DOHH2 (cell line): Measurements from ENCODE around the gene PDE6C.

ENCODE experiments used
- H3F3A ChIP-seq: fragments of 200-600 bp; sonication (generic), shearing (Covaris generic); 2 replicates; pipeline ENCODE4 v1.6.0; 2016; ENCODE audit warnings: antibody characterized with exemption, mild to moderate bottlenecking; ENCODE audit not compliant: control insufficient read depth, insufficient read depth
- H3K27ac ChIP-seq: fragments of 200-600 bp; sonication (generic); 2 replicates; pipeline ENCODE4 v1.5.1; 2014; ENCODE audit warnings: low read depth, mild to moderate bottlenecking, low read length, moderate library complexity
- H3K27me3 ChIP-seq: fragments of 200-600 bp; sonication (generic); 2 replicates; pipeline ENCODE4 v1.6.1; 2014; ENCODE audit warnings: mild to moderate bottlenecking, low read length, mixed read lengths; ENCODE audit not compliant: control insufficient read depth
- H3K36me3 ChIP-seq: fragments of 200-600 bp; sonication (generic); 2 replicates; pipeline ENCODE4 v1.6.1; 2014; ENCODE audit warnings: mild to moderate bottlenecking, low read length, moderate library complexity, mixed read lengths; ENCODE audit not compliant: control insufficient read depth
- H3K4me1 ChIP-seq: fragments of 200-600 bp; sonication (generic); 2 replicates; pipeline ENCODE4 v1.6.1; 2014; ENCODE audit warnings: mild to moderate bottlenecking, low read length, mixed read lengths; ENCODE audit not compliant: control insufficient read depth
- H3K4me2 ChIP-seq: fragments of 200-600 bp; sonication (generic); 2 replicates; pipeline ENCODE4 v1.6.0; 2014; ENCODE audit warnings: mild to moderate bottlenecking, low read length, moderate library complexity
- H3K4me3 ChIP-seq: fragments of 200-600 bp; sonication (generic); 2 replicates; pipeline ENCODE4 v1.5.1; 2014; ENCODE audit warnings: mild to moderate bottlenecking, low read length, mixed read lengths
- H3K79me2 ChIP-seq: fragments of 200-600 bp; sonication (generic); 2 replicates; pipeline ENCODE4 v1.6.1; 2014; ENCODE audit warnings: mild to moderate bottlenecking, low read length, mixed read lengths; ENCODE audit not compliant: control insufficient read depth
- H3K9me2 ChIP-seq: fragments of 200-600 bp; sonication (generic); replicated peaks from 2 replicates; pipeline ENCODE4 v1.6.1; 2014; ENCODE audit warnings: mild to moderate bottlenecking, low read length, mixed read lengths; ENCODE audit not compliant: control insufficient read depth
- H3K9me3 ChIP-seq: fragments of 200-600 bp; sonication (generic); 2 replicates; pipeline ENCODE4 v1.6.1; 2014; ENCODE audit warnings: antibody characterized with exemption, low read length, mixed read lengths; ENCODE audit not compliant: control insufficient read depth, insufficient read depth
- H4K20me1 ChIP-seq: fragments of 200-600 bp; sonication (generic); 2 replicates; pipeline ENCODE4 v1.6.0; 2014; ENCODE audit warnings: low read depth, mild to moderate bottlenecking, antibody characterized with exemption, low read length, moderate library complexity; ENCODE audit not compliant: control insufficient read depth, insufficient read depth
- EZH2phosphoT487 ChIP-seq: fragments of 200-600 bp; sonication (generic); IDR thresholded peaks from 2 replicates; pipeline ENCODE4 v1.6.1; 2017; ENCODE audit warnings: borderline replicate concordance, mild to moderate bottlenecking, antibody characterized with exemption, low read length, moderate library complexity, mixed read lengths
- TF ChIP-seq, protein P1 (sequence below): fragments of 200-600 bp; sonication (generic); IDR thresholded peaks from one replicate; pipeline ENCODE4 v1.5.1; 2014; ENCODE audit warnings: antibody characterized with exemption, mild to moderate bottlenecking, low read depth, low read length; ENCODE audit not compliant: poor library complexity, severe bottlenecking

The PDE6C gene

DNA sequence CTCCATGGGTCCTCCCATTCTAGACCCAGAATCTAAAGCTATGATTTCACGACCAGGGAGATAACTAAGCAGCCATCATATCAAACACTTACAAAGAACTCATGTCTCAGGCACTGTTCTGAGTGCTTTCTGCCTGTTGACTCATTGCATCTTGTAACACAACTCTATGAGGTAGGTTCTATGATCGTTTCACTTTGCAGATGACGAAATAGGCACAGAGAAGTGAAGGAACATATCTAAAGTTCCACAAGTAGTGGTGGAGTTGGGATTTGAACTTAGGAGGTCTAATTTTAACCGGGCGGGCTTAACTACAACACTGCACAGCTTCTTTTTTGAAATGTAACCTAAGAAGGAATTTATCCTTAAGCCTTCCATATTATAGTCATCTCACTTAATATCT lies 14.2 kb upstream of the PDE6C start:
- Histone ChIP-seq H3K27me3 (no peaks in the 10 kb centered on the region), H3K9me2 (no peaks in the 10 kb centered on the region), H3K4me1 (no peaks in the 10 kb centered on the region), H3K36me3 (no peaks in the 10 kb centered on the region), H4K20me1 (no peaks in the 10 kb centered on the region), H3K4me2 (no peak overlapping the region), H3F3A (no peaks in the 10 kb centered on the region), H3K4me3 (no peak overlapping the region), H3K9me3 (no peaks in the 10 kb centered on the region), H3K27ac (no peak overlapping the region), H3K79me2 (no peaks in the 10 kb centered on the region)
- TF ChIP-seq, protein P1, sequence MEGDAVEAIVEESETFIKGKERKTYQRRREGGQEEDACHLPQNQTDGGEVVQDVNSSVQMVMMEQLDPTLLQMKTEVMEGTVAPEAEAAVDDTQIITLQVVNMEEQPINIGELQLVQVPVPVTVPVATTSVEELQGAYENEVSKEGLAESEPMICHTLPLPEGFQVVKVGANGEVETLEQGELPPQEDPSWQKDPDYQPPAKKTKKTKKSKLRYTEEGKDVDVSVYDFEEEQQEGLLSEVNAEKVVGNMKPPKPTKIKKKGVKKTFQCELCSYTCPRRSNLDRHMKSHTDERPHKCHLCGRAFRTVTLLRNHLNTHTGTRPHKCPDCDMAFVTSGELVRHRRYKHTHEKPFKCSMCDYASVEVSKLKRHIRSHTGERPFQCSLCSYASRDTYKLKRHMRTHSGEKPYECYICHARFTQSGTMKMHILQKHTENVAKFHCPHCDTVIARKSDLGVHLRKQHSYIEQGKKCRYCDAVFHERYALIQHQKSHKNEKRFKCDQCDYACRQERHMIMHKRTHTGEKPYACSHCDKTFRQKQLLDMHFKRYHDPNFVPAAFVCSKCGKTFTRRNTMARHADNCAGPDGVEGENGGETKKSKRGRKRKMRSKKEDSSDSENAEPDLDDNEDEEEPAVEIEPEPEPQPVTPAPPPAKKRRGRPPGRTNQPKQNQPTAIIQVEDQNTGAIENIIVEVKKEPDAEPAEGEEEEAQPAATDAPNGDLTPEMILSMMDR, result no peak
- no peak for TF ChIP-seq EZH2phosphoT487

DNA sequence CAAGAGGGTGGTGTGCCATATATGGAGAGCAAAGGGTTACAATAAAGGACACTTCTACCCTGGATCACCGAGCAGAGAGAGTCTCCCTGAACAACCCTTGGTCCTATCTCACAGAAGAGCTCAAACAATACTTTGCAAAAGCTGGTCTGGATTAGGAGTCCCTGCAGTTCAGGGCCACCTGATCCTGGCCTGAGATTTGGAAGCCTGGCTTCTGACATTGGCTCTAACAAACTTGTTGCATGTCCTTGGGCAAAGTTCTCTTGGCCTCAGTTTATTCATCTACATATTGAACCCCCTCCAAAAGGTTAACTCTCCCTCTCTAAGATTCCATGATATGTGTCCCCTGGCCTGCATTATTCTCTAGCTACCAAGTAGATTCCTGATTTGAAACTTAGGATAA lies 13.0 kb upstream of the PDE6C start:
- no peaks in the 10 kb centered on the region for H3K79me2 ChIP-seq
- no peak overlapping the region for H3K27ac ChIP-seq
- H3K27me3 ChIP-seq, result no peaks in the 10 kb centered on the region
- H4K20me1 ChIP-seq, result no peaks in the 10 kb centered on the region
- H3K4me2 ChIP-seq, result no peak overlapping the region
- no peak overlapping the region for H3K4me3 ChIP-seq
- H3F3A ChIP-seq, result no peaks in the 10 kb centered on the region
- TF ChIP-seq, protein P1, result no peak
- no peak for TF ChIP-seq EZH2phosphoT487
- no peaks in the 10 kb centered on the region for H3K4me1 ChIP-seq
- H3K9me3 ChIP-seq, result no peaks in the 10 kb centered on the region
- no peaks in the 10 kb centered on the region for H3K36me3 ChIP-seq
- H3K9me2 ChIP-seq, result no peaks in the 10 kb centered on the region

DNA sequence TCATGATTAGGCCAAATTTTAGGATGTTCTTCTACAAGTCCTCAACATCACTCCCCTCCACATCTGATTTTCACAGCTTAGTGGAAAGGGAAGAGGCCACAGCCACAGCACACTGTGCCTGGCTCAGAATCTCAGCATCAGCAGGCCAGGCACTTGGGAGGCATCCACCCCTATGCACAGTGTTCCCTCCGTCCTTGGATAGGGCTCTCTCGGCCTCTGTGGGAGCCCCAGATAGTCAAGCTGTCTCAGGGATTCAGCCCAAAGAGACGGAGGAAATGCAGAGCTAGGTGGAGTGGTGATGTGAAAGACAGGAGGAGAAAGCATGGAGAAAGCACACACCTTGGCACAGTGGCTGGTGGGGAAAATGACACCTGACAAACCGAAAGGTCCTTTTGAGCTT lies 12.6 kb upstream of the PDE6C start:
- Histone ChIP-seq H3F3A (no peaks in the 10 kb centered on the region), H3K27me3 (no peaks in the 10 kb centered on the region), H3K36me3 (no peaks in the 10 kb centered on the region), H3K4me1 (no peaks in the 10 kb centered on the region), H3K9me2 (no peaks in the 10 kb centered on the region), H3K4me3 (no peak overlapping the region), H3K9me3 (no peaks in the 10 kb centered on the region), H3K4me2 (no peak overlapping the region), H3K79me2 (no peaks in the 10 kb centered on the region), H3K27ac (no peak overlapping the region), H4K20me1 (no peaks in the 10 kb centered on the region)
- TF ChIP-seq, protein P1, result no peak
- TF ChIP-seq EZH2phosphoT487, result no peak
